ENCODE data around the gene CAV2. TPM values are rescaled to one million over a fixed set of nuclear protein-coding genes. Genes with fewer than 3 reads are reported as not detected.

The CAV2 gene
- total RNA-seq, 1 experiment from 2014 or later: 260 TPM

DNA sequence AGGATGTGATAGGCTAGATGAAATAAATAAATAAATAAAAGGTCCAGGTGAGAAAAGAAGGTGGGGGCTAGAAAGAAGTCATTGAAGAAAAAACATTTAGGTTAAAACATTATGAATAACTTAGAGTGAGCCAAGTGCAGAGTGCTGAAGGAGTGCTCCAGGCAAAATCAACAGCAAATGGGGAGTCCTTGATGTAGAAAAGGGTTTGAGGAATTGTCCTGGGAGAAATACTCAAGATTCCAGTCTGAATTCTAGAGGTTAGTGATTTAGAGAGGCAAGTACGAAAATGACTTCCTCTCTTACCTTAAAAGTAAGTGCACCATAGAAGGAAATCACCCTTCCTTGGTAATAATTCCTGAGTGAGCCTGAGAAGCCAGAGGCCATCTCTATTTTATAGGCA lies 44.9 kb downstream of the CAV2 start:
- H3K9me3 ChIP-seq (ENCODE audit: insufficient read depth, low read depth): no peaks in the 10 kb centered on the region
- CTCF ChIA-PET: no interaction called here
- no peak overlapping the region for H3K4me3 ChIP-seq
- POLR2A ChIA-PET (ENCODE audit: unreplicated experiment): no interaction called here
- TF ChIP-seq CTCF (conservative IDR thresholded peaks at IDR 0.05) (no peak), EZH2 (IDR thresholded peaks at IDR 0.05; ENCODE audit: low read depth) (no peak)
- H3K9me2 ChIP-seq (ENCODE audit: insufficient read depth): no peaks in the 10 kb centered on the region
- no peaks in the 10 kb centered on the region for H3K4me1 ChIP-seq (replicated peaks; ENCODE audit: insufficient read depth)
- intact Hi-C loops (cut with micrococcal nuclease; ENCODE audit: unreplicated experiment): no loop called here
- H3F3A ChIP-seq (ENCODE audit: insufficient read depth, low read depth): no peaks in the 10 kb centered on the region
- no peak overlapping the region for H2AFZ ChIP-seq
- BruUV-seq (replicated peaks): no TSS peak
- H4K20me1 ChIP-seq (ENCODE audit: insufficient read depth): no peaks in the 10 kb centered on the region
- no peaks in the 10 kb centered on the region for H3K79me2 ChIP-seq (ENCODE audit: low read depth)
- no peak for DNase-seq
- H3K27me3 ChIP-seq (ENCODE audit: insufficient read depth, low read depth): no peaks in the 10 kb centered on the region
- no peak overlapping the region for H3K27ac ChIP-seq
- no peak overlapping the region for H3K4me2 ChIP-seq
- H3K36me3 ChIP-seq (ENCODE audit: low read depth): peaks cover 12% of the 10 kb centered on the region; the same call in 1 of the 2 replicates

GRCh38 chr7:116545411-116545993 lies 46.0 kb downstream of the CAV2 start:
- Histone ChIP-seq H3F3A (ENCODE audit: insufficient read depth, low read depth) (no peaks in the 10 kb centered on the region), H3K9me3 (ENCODE audit: insufficient read depth, low read depth) (no peaks in the 10 kb centered on the region), H3K27me3 (ENCODE audit: insufficient read depth, low read depth) (no peaks in the 10 kb centered on the region), H4K20me1 (ENCODE audit: insufficient read depth) (no peaks in the 10 kb centered on the region), H3K4me2 (no peak overlapping the region), H3K4me3 (no peak overlapping the region), H3K36me3 (ENCODE audit: low read depth) (peaks cover 21% of the 10 kb centered on the region), H3K27ac (no peak overlapping the region), H3K9me2 (ENCODE audit: insufficient read depth) (no peaks in the 10 kb centered on the region), H2AFZ (no peak overlapping the region), H3K4me1 (replicated peaks; ENCODE audit: insufficient read depth) (no peaks in the 10 kb centered on the region), H3K79me2 (ENCODE audit: low read depth) (no peaks in the 10 kb centered on the region)
- ChIA-PET POLR2A (ENCODE audit: unreplicated experiment) (no interaction called here), CTCF (no interaction called here)
- no TSS peak for BruUV-seq (replicated peaks)
- DNase-seq: no peak
- intact Hi-C loops (cut with micrococcal nuclease; ENCODE audit: unreplicated experiment): no loop called here
- no peak for TF ChIP-seq CTCF (conservative IDR thresholded peaks at IDR 0.05)

DNA sequence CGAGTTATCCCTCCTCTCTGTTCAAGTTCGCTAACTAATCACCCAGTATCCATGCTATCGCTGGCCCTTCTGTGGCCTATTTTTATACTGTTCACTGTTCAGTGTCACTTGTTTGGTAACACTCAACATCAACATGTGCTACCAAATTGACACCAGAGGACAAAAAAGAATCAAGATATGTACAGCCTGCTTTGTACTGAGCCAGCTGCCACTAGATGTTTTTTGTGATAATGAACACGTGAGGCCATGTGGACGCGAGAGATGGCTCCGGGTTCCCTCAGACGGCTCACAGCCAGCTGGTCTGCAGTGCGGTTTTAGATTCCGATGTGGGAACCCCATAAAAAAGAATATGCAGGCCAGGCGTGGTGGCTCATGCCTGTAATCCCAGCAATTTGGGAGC lies 46.5 kb downstream of the CAV2 start:
- no peaks in the 10 kb centered on the region for H4K20me1 ChIP-seq (ENCODE audit: insufficient read depth)
- no peaks in the 10 kb centered on the region for H3K9me3 ChIP-seq (ENCODE audit: insufficient read depth, low read depth)
- ChIA-PET CTCF (no interaction called here), POLR2A (ENCODE audit: unreplicated experiment) (no interaction called here)
- no peak overlapping the region for H2AFZ ChIP-seq
- BruUV-seq (replicated peaks): no TSS peak
- no peak overlapping the region for H3K27ac ChIP-seq
- H3K27me3 ChIP-seq (ENCODE audit: insufficient read depth, low read depth): no peaks in the 10 kb centered on the region
- intact Hi-C loops (cut with micrococcal nuclease; ENCODE audit: unreplicated experiment): no loop called here
- H3K36me3 ChIP-seq (ENCODE audit: low read depth): peaks cover 21% of the 10 kb centered on the region
- H3K4me2 ChIP-seq: no peak overlapping the region
- H3F3A ChIP-seq (ENCODE audit: insufficient read depth, low read depth): no peaks in the 10 kb centered on the region
- no peak overlapping the region for H3K4me3 ChIP-seq
- no peaks in the 10 kb centered on the region for H3K4me1 ChIP-seq (replicated peaks; ENCODE audit: insufficient read depth)
- no peaks in the 10 kb centered on the region for H3K79me2 ChIP-seq (ENCODE audit: low read depth)
- TF ChIP-seq EZH2 (IDR thresholded peaks at IDR 0.05; ENCODE audit: low read depth) (no peak), CTCF (conservative IDR thresholded peaks at IDR 0.05) (no peak)
- no peak for DNase-seq
- no peaks in the 10 kb centered on the region for H3K9me2 ChIP-seq (ENCODE audit: insufficient read depth)
